Esophagus muscularis mucosa (tissue), 4 donors: ENCODE results near the gene UNC119B. TPM values are rescaled to one million over a fixed set of nuclear protein-coding genes. Genes with fewer than 3 reads are reported as not detected.

ENCODE experiments used
- DNase-seq: peaks from one replicate; pipeline ENCODE4 v3.0.0-alpha.2; 2017; ENCODE audit errors: extremely low spot score
- H3K27ac ChIP-seq, 4 donors: fragments of 200-600 bp; sonication (generic); replicated peaks in 1 of 4; 1 replicate in 3 of 4; 2 replicates in 1 of 4; pipeline ENCODE4 v1.5.1; 2016 to 2019; ENCODE audit warnings: mild to moderate bottlenecking in 1 of 4
- H3K27me3 ChIP-seq, 4 donors: fragments of 200-600 bp; sonication (generic); one replicate each; pipeline versions ENCODE4 v1.5.1 to v1.6.0; 2016 to 2019
- H3K36me3 ChIP-seq, 4 donors: fragments of 200-600 bp; sonication (generic); one replicate each; pipeline ENCODE4 v1.5.1; 2016 to 2019
- H3K4me1 ChIP-seq, 4 donors: fragments of 200-600 bp; sonication (generic); one replicate each; pipeline ENCODE4 v1.5.1; 2016 to 2019
- H3K4me3 ChIP-seq, 4 donors: fragments of 200-600 bp; sonication (generic); 1 replicate in 2 of 4; 2 replicates in 2 of 4; pipeline ENCODE4 v1.5.1; 2016 to 2019; ENCODE audit warnings: mild to moderate bottlenecking in 4 of 4, moderate library complexity in 1 of 4
- H3K9me3 ChIP-seq, 4 donors: fragments of 200-600 bp; sonication (generic); 1 replicate in 3 of 4; 2 replicates in 1 of 4; pipeline ENCODE4 v1.5.1; 2016 to 2019
- EP300 ChIP-seq: sonication (generic); formaldehyde crosslinking; IDR thresholded peaks from one replicate; pipeline ENCODE4 v1.6.1; 2017; ENCODE audit warnings: antibody characterized with exemption
- POLR2A ChIP-seq: fragments of 450-650 bp; IDR thresholded peaks from one replicate; pipeline ENCODE4 v1.6.1; 2017; ENCODE audit warnings: antibody characterized with exemption, moderate library complexity, mild to moderate bottlenecking, low read depth
- POLR2AphosphoS5 ChIP-seq, 2 donors: sonication (generic); formaldehyde crosslinking; IDR thresholded peaks; one replicate each; pipeline ENCODE4 v1.6.1; 2017; ENCODE audit warnings: antibody characterized with exemption in 2 of 2
- WGBS: methylation state at CpG from one replicate; pipeline ENCODE4 v1.1.5; 2018; 5-methylcytosine and 5-hydroxymethylcytosine counted together
- intact Hi-C: fragments of 100-400 bp; cut with DNase I; formaldehyde crosslinking; loops from one replicate; pipeline ENCODE4 v1.15.1; 2023
- total RNA-seq, 4 donors: library from RNA; depleted of rRNA; stranded (reverse); fragments of >200 nt; gene quantifications; one replicate each; pipeline versions ENCODE4 v1.1.0 to v1.2.1, GENCODE V29; 2016
- TF ChIP-seq, protein P1 (sequence below), 3 experiments: fragments of 200-600 bp in 2 of 3; fragments of 450-650 bp in 1 of 3; sonication (generic) in 2 of 3; IDR thresholded peaks; one replicate each; pipeline ENCODE4 v1.5.1; 2017 to 2019; ENCODE audit warnings: antibody characterized with exemption in 3 of 3, mild to moderate bottlenecking in 2 of 3, moderate library complexity in 1 of 3

Gene UNC119B
- total RNA-seq, 4 donors from 2014 or later, result 20.0 to 30.8 (median 28.5) TPM

DNA sequence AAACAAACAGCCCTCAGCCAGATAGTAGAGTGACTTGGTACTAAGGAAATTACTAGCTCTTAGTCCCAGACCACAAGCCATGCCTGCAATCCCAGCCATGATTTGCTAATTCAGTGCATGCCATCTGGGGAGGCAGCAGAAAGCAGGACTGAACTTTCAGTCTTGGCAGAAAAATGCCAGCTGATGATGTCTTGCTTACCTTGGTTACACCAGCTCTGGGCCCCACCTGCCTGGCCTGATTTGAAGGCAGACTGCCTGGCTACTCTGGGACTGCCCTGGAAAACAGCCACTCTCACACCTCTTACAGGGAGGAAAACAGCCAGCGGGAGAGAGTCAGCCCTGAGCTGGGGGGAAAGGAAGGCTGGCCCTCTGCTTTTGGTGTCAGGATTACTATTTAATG lies 4.6 kb upstream of the UNC119B start:
- no peak overlapping the region for H3K4me3 ChIP-seq
- peaks cover 0 to 28% (median 22%) of the 10 kb centered on the region in 4 donors for H3K36me3 ChIP-seq
- no peak for DNase-seq
- 93% methylated on average over 1 of the region's 1 CpG for WGBS
- intact Hi-C loops, result no loop called here
- H3K27me3 ChIP-seq, result no peaks in the 10 kb centered on the region
- no peaks in the 10 kb centered on the region for H3K9me3 ChIP-seq
- no peak overlapping the region for H3K27ac ChIP-seq
- peaks cover 7 to 28% (median 9%) of the 10 kb centered on the region in 4 donors for H3K4me1 ChIP-seq
- TF ChIP-seq POLR2AphosphoS5 (IDR thresholded peaks at IDR 0.05) (no peak), EP300 (no peak), POLR2A (no peak)
- TF ChIP-seq, protein P1, sequence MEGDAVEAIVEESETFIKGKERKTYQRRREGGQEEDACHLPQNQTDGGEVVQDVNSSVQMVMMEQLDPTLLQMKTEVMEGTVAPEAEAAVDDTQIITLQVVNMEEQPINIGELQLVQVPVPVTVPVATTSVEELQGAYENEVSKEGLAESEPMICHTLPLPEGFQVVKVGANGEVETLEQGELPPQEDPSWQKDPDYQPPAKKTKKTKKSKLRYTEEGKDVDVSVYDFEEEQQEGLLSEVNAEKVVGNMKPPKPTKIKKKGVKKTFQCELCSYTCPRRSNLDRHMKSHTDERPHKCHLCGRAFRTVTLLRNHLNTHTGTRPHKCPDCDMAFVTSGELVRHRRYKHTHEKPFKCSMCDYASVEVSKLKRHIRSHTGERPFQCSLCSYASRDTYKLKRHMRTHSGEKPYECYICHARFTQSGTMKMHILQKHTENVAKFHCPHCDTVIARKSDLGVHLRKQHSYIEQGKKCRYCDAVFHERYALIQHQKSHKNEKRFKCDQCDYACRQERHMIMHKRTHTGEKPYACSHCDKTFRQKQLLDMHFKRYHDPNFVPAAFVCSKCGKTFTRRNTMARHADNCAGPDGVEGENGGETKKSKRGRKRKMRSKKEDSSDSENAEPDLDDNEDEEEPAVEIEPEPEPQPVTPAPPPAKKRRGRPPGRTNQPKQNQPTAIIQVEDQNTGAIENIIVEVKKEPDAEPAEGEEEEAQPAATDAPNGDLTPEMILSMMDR (IDR thresholded peaks at IDR 0.05), result no peak

DNA sequence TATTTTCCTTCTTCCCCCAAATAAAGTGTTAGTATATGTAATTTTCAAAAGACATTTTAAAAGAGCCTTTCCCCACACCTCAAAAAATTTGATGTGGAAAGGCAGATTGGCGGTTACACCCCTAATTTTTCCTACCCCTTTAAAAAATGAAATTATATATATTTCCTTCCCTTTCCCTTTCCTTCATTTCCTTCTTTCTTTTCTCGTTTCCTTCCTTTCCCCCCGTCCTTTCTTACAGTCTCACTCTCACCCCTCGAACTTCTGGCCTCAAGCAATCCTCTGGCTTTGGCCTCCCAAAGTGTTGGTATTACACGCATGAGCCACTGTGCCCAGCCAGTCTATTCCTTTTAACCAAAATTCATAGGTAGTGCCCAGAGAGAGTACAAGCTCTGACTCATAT lies 4.2 kb upstream of the UNC119B start:
- H3K36me3 ChIP-seq, result peaks cover 0 to 24% (median 19%) of the 10 kb centered on the region in 4 donors
- peaks cover 9 to 24% (median 12%) of the 10 kb centered on the region in 4 donors for H3K4me1 ChIP-seq
- TF ChIP-seq POLR2A, result no peak
- TF ChIP-seq, protein P1 (IDR thresholded peaks at IDR 0.05), result no peak
- no peak for TF ChIP-seq EP300
- TF ChIP-seq POLR2AphosphoS5 (IDR thresholded peaks at IDR 0.05), result no peak
- H3K4me3 ChIP-seq, result no peak overlapping the region
- intact Hi-C loops, result no loop called here
- no peaks in the 10 kb centered on the region for H3K9me3 ChIP-seq
- H3K27ac ChIP-seq, result no peak overlapping the region
- WGBS, result 84% methylated on average over 5 of the region's 5 CpGs
- DNase-seq, result no peak
- H3K27me3 ChIP-seq, result no peaks in the 10 kb centered on the region

DNA sequence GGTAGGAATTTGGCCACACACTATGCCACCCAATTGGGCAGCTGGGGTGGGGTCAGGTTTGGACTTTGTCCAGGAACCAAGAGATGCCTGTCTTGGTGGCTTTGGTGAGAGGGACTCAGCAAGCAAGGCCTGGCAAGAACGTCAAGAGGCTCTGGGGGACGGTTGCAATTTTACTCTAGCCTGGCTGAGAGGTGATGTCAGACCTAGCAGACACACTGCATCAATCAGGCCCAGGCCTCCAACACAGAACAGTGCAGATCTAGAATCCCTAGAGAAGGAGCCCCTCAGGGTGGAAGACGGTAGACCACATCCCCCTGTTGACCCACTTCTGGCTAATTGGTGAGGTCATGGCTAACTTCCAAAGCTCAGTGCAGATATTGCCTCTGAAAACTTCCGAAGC lies 1.6 kb upstream of the UNC119B start:
- Histone ChIP-seq H3K4me1 (peaks cover 18 to 32% (median 29%) of the 10 kb centered on the region in 4 donors), H3K9me3 (no peaks in the 10 kb centered on the region), H3K27me3 (no peaks in the 10 kb centered on the region), H3K27ac (no peak overlapping the region), H3K36me3 (peaks cover 0 to 15% (median 5%) of the 10 kb centered on the region in 4 donors), H3K4me3 (no peak overlapping the region)
- no peak for DNase-seq
- intact Hi-C loops, result no loop called here
- 63% methylated on average over 4 of the region's 4 CpGs for WGBS
- TF ChIP-seq POLR2AphosphoS5 (IDR thresholded peaks at IDR 0.05), result no peak
- TF ChIP-seq EP300, result no peak
- TF ChIP-seq POLR2A, result no peak
- TF ChIP-seq, protein P1 (IDR thresholded peaks at IDR 0.05), result no peak

DNA sequence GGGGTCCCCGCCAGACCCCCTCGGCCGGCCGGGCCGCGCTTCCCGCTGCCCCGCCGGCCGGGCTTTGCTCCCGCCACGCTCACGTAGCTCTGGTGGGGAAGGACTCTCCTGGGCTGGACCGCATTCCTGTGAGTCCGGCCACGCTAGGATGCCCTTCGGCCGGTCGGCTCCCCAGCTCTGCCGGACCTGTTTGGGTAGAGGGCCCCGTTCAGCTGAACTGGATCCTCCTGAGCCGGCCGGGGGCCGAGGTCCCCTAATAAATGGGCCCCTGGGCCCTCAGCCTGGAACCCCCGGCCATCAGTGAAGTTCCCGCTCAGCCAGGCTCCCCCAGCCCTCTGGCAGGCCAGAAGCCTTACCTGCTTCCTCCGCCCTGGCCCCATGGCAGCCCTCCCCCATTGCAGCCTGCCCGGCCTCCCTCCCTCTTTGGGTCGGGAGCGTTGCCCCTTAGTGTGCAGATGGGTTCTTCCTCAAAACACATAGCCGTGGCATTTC lies 593 bp downstream of the UNC119B start:
- peaks cover 0 to 27% (median 25%) of the 10 kb centered on the region in 4 donors for H3K36me3 ChIP-seq
- H3K27ac ChIP-seq, result peak overlapping the region; percentile 89 to 93 (median 91)
- no peak for DNase-seq
- TF ChIP-seq, protein P1 (IDR thresholded peaks at IDR 0.05), result no peak
- TF ChIP-seq EP300, result no peak
- no peak for TF ChIP-seq POLR2A
- TF ChIP-seq POLR2AphosphoS5 (IDR thresholded peaks at IDR 0.05), result no peak
- H3K9me3 ChIP-seq, result no peaks in the 10 kb centered on the region
- intact Hi-C loops, result loop anchor here (2.0 kb wide), 1 partner anchor 22 kb away; no protein-coding TSS in a partner anchor
- peaks cover 17 to 36% (median 34%) of the 10 kb centered on the region in 4 donors for H3K4me1 ChIP-seq
- H3K4me3 ChIP-seq, result peak overlapping the region; percentile 70 to 97 (median 80)
- WGBS, result 0% methylated on average over 5 of the region's 31 CpGs
- H3K27me3 ChIP-seq, result no peaks in the 10 kb centered on the region
